Keratinocyte (primary cell): ENCODE measurements around the gene MSX2. TPM values are rescaled to one million over a fixed set of nuclear protein-coding genes. Genes with fewer than 3 reads are reported as not detected.

Experiments used
- DNase-seq: peaks from one replicate; pipeline ENCODE4 v3.0.0-alpha.2; 2011; ENCODE audit warnings: low read depth, missing footprints, low spot score
- FAIRE-seq: peaks from 2 replicates; lab custom pipeline; 2011; peaks lifted over from hg19 to GRCh38; lab: Jason Lieb, UNC
- H2AFZ ChIP-seq: 2 replicates; pipeline ENCODE4 v1.6.0; 2012; ENCODE audit warnings: low read length, control low read depth, inconsistent platforms; ENCODE audit not compliant: control insufficient read depth
- H3K27ac ChIP-seq: 2 replicates; pipeline ENCODE4 v1.5.1; 2011; ENCODE audit warnings: low read length; ENCODE audit not compliant: control insufficient read depth, insufficient read depth
- H3K27me3 ChIP-seq: 3 replicates; pipeline ENCODE4 v1.6.0; 2011; ENCODE audit warnings: low read length; ENCODE audit not compliant: control insufficient read depth, insufficient read depth; ENCODE audit errors: extremely low read depth
- H3K36me3 ChIP-seq, 2 experiments: 2 replicates in 1 of 2; 3 replicates in 1 of 2; pipeline ENCODE4 v1.5.1; 2011; ENCODE audit warnings: low read length in 2 of 2, mild to moderate bottlenecking in 1 of 2; ENCODE audit not compliant: control insufficient read depth in 2 of 2, insufficient read depth in 2 of 2; ENCODE audit errors: extremely low read depth in 1 of 2
- H3K4me1 ChIP-seq: 3 replicates; pipeline ENCODE4 v1.5.1; 2011; ENCODE audit warnings: low read length; ENCODE audit not compliant: control insufficient read depth, insufficient read depth; ENCODE audit errors: extremely low read depth
- H3K4me2 ChIP-seq: 3 replicates; pipeline ENCODE4 v1.6.0; 2011; ENCODE audit warnings: low read depth, low read length; ENCODE audit not compliant: control insufficient read depth, insufficient read depth; ENCODE audit errors: extremely low read depth
- H3K4me3 ChIP-seq, 3 experiments: fragments of 200-600 bp in 1 of 3; sonication (generic) in 1 of 3; 2 replicates in 2 of 3; 3 replicates in 1 of 3; pipeline ENCODE4 v1.5.1; 2011 to 2016; ENCODE audit warnings: low read length in 3 of 3, mild to moderate bottlenecking in 3 of 3, control low read depth in 2 of 3, inconsistent platforms in 1 of 3, low read depth in 1 of 3, mixed read lengths in 1 of 3, mixed run types in 1 of 3, moderate library complexity in 1 of 3; ENCODE audit not compliant: control insufficient read depth in 2 of 3, insufficient read depth in 2 of 3; ENCODE audit errors: extremely low read depth in 1 of 3
- H3K79me2 ChIP-seq: 2 replicates; pipeline ENCODE4 v1.6.0; 2012; ENCODE audit warnings: low read length; ENCODE audit not compliant: control insufficient read depth, insufficient read depth
- H3K9ac ChIP-seq: 3 replicates; pipeline ENCODE4 v1.6.0; 2011; ENCODE audit warnings: low read length; ENCODE audit not compliant: control insufficient read depth, insufficient read depth; ENCODE audit errors: extremely low read depth
- H3K9me1 ChIP-seq: 3 replicates; pipeline ENCODE4 v1.6.0; 2011; ENCODE audit warnings: low read length; ENCODE audit not compliant: control insufficient read depth, insufficient read depth; ENCODE audit errors: extremely low read depth
- H3K9me3 ChIP-seq: 2 replicates; pipeline ENCODE4 v1.5.1; 2012; ENCODE audit warnings: low read depth, low read length; ENCODE audit not compliant: control insufficient read depth
- H4K20me1 ChIP-seq: 3 replicates; pipeline ENCODE4 v1.6.0; 2011; ENCODE audit warnings: low read length; ENCODE audit not compliant: control insufficient read depth, insufficient read depth; ENCODE audit errors: extremely low read depth
- CTCF ChIP-seq, 3 experiments: IDR thresholded peaks in 1 of 3; conservative IDR thresholded peaks in 1 of 3; optimal IDR thresholded peaks in 1 of 3; 2 replicates in 2 of 3; 3 replicates in 1 of 3; pipeline versions ENCODE3 to v1.5.1; 2011; ENCODE audit warnings: low read length in 3 of 3, mild to moderate bottlenecking in 3 of 3, moderate library complexity in 2 of 3, control low read depth in 1 of 3, inconsistent platforms in 1 of 3; ENCODE audit not compliant: insufficient read depth in 2 of 3; ENCODE audit errors: extremely low read depth in 1 of 3
- EZH2 ChIP-seq: IDR thresholded peaks from one replicate; pipeline ENCODE4 v1.6.1; 2012; ENCODE audit warnings: inconsistent platforms, mild to moderate bottlenecking, low read length, moderate library complexity
- dilution Hi-C: fragments of 300-500 bp; cut with MboI; formaldehyde crosslinking; loops from one replicate; pipeline ENCODE4 v1.7.0; 2020; ENCODE audit warnings: low sequenced_read_pairs; ENCODE audit not compliant: extremely low pct_ligation_motif_present
- polyA plus RNA-seq, 5 experiments: library from polyadenylated mRNA; depleted of rRNA in 3 of 5; stranded (reverse) in 3 of 5; stranded (forward) in 1 of 5; unstranded in 1 of 5; fragments of >200 nt; gene quantifications; 1 replicate in 1 of 5; 2 replicates in 3 of 5; 3 replicates in 1 of 5; pipeline versions ENCODE4 v1.2.1 to v1.2.3, GENCODE V29; 2011 to 2012; ENCODE audit warnings: missing spikeins in 2 of 5, low read depth in 1 of 5, low replicate concordance in 1 of 5

Gene MSX2
- polyA plus RNA-seq, 1 donor (not counting 4 experiments of a cell fraction or from before 2014, with no cell fraction given): 2.7 TPM

GRCh38 chr5:174752121-174752520, 27.7 kb downstream of the MSX2 start:
- H3K27ac ChIP-seq: no peak overlapping the region
- peaks cover 8% of the 10 kb centered on the region for H3K27me3 ChIP-seq
- H3K4me2 ChIP-seq: peak overlapping the region; percentile 76

GRCh38 chr5:174755106-174755505, 30.7 kb downstream of the MSX2 start:
- H4K20me1 ChIP-seq: no peaks in the 10 kb centered on the region
- H3K4me3 ChIP-seq: no peak overlapping the region
- no peak overlapping the region for H3K4me2 ChIP-seq
- no peak overlapping the region for H2AFZ ChIP-seq
- no peak overlapping the region for H3K27ac ChIP-seq
- DNase-seq (no peak), FAIRE-seq (no peak)
- peaks cover 8% of the 10 kb centered on the region for H3K27me3 ChIP-seq
- H3K79me2 ChIP-seq: no peaks in the 10 kb centered on the region
- TF ChIP-seq CTCF (optimal IDR thresholded peaks at IDR 0.05 in 1 of 3, IDR thresholded peaks at IDR 0.05 in 1 of 3, conservative IDR thresholded peaks at IDR 0.05 in 1 of 3; ENCODE audit: extremely low read depth in 1 of 3, insufficient read depth in 2 of 3, low read length in 3 of 3) (peak; percentile 26 to 37 (median 28)), EZH2 (no peak)
- no peaks in the 10 kb centered on the region for H3K9me3 ChIP-seq
- dilution Hi-C loops: no loop called here
- H3K4me1 ChIP-seq: peaks cover 2% of the 10 kb centered on the region
- no peaks in the 10 kb centered on the region for H3K36me3 ChIP-seq
- no peak overlapping the region for H3K9ac ChIP-seq
- H3K9me1 ChIP-seq: no peaks in the 10 kb centered on the region

More at GRCh38 chr5:174752121-174752520, 27.7 kb downstream of the MSX2 start:
- FAIRE-seq (no peak), DNase-seq (no peak)
- H2AFZ ChIP-seq: no peak overlapping the region
- dilution Hi-C loops: no loop called here
- H3K4me1 ChIP-seq: peaks cover 2% of the 10 kb centered on the region
- H3K4me3 ChIP-seq: peak overlapping the region in 1 of 3 experiments; percentile 56
- H3K36me3 ChIP-seq: no peaks in the 10 kb centered on the region
- no peaks in the 10 kb centered on the region for H3K9me3 ChIP-seq
- TF ChIP-seq EZH2 (no peak), CTCF (optimal IDR thresholded peaks at IDR 0.05 in 1 of 3, IDR thresholded peaks at IDR 0.05 in 1 of 3, conservative IDR thresholded peaks at IDR 0.05 in 1 of 3; ENCODE audit: extremely low read depth in 1 of 3, insufficient read depth in 2 of 3, low read length in 3 of 3) (no peak)
- H3K9ac ChIP-seq: no peak overlapping the region
- H4K20me1 ChIP-seq: no peaks in the 10 kb centered on the region
- H3K9me1 ChIP-seq: no peaks in the 10 kb centered on the region
- H3K79me2 ChIP-seq: no peaks in the 10 kb centered on the region
